SK-N-SH (cell line): ENCODE data around the gene NIPSNAP3A. TPM values are rescaled to one million over a fixed set of nuclear protein-coding genes. Genes with fewer than 3 reads are reported as not detected.

Source experiments
- CTCF ChIA-PET: fragments of 300-600, 350-600 bp; formaldehyde crosslinking; extraction: SDS; loops from one replicate; lab custom pipeline; 2021; lab: Yijun Ruan, JAX
- POLR2A ChIA-PET: fragments of 350-600 bp; sonication (Branson Sonifier 250); formaldehyde crosslinking; extraction: SDS; loops from one replicate; lab custom pipeline; 2020; ENCODE audit warnings: antibody characterized with exemption, inconsistent platforms; lab: Yijun Ruan, JAX
- DNase-seq: peaks from one replicate; pipeline ENCODE4 v3.0.0; 2012
- H2AFZ ChIP-seq: fragments of 200-600 bp; sonication (generic); 2 replicates; pipeline ENCODE4 v1.8.1; 2016; ENCODE audit warnings: antibody characterized with exemption, mild to moderate bottlenecking, low read depth
- H3F3A ChIP-seq: fragments of 200-600 bp; sonication (generic); replicated peaks from 2 replicates; pipeline ENCODE3; 2016; ENCODE audit warnings: antibody characterized with exemption, mild to moderate bottlenecking; ENCODE audit not compliant: insufficient read depth
- H3K27ac ChIP-seq, 2 experiments: fragments of 200-500 bp in 1 of 2; fragments of 200-600 bp in 1 of 2; sonication (Bioruptor generic) in 1 of 2; sonication (generic), shearing (Covaris generic) in 1 of 2; 2 replicates each; pipeline versions ENCODE4 v1.5.1 to v1.6.1; 2014 to 2016; ENCODE audit warnings: low read depth in 2 of 2, inconsistent platforms in 1 of 2, low read length in 1 of 2, mild to moderate bottlenecking in 1 of 2, mixed read lengths in 1 of 2
- H3K27me3 ChIP-seq: fragments of 200-600 bp; sonication (generic), shearing (Covaris generic); 2 replicates; pipeline ENCODE4 v1.6.1; 2016; ENCODE audit warnings: mixed run types; ENCODE audit not compliant: insufficient read depth
- H3K36me3 ChIP-seq, 2 experiments: fragments of 200-500 bp in 1 of 2; fragments of 200-600 bp in 1 of 2; sonication (Bioruptor generic) in 1 of 2; sonication (generic) in 1 of 2; replicated peaks in 1 of 2; 2 replicates each; pipeline versions ENCODE3 to v1.5.1; 2014 to 2016; ENCODE audit warnings: low read length in 1 of 2, mild to moderate bottlenecking in 1 of 2; ENCODE audit not compliant: insufficient read depth in 2 of 2, control insufficient read depth in 1 of 2
- H3K4me1 ChIP-seq, 2 experiments: fragments of 200-500 bp in 1 of 2; fragments of 200-600 bp in 1 of 2; sonication (Bioruptor generic) in 1 of 2; sonication (generic), shearing (Covaris generic) in 1 of 2; 2 replicates each; pipeline versions ENCODE4 v1.5.1 to v1.6.1; 2014 to 2016; ENCODE audit warnings: low read depth in 1 of 2, low read length in 1 of 2, mixed run types in 1 of 2; ENCODE audit not compliant: insufficient read depth in 2 of 2, control insufficient read depth in 1 of 2
- H3K4me2 ChIP-seq: fragments of 200-600 bp; sonication (generic), shearing (Covaris generic); 2 replicates; pipeline ENCODE4 v1.6.1; 2017; ENCODE audit warnings: mixed run types
- H3K4me3 ChIP-seq, 2 experiments: fragments of 200-500 bp in 1 of 2; fragments of 200-600 bp in 1 of 2; sonication (Bioruptor generic) in 1 of 2; sonication (generic), shearing (Covaris generic) in 1 of 2; 2 replicates each; pipeline versions ENCODE4 v1.5.1 to v1.8.1; 2014 to 2016; ENCODE audit warnings: low read depth in 2 of 2, inconsistent platforms in 1 of 2, low read length in 1 of 2, mild to moderate bottlenecking in 1 of 2, mixed read lengths in 1 of 2, moderate library complexity in 1 of 2
- H3K79me2 ChIP-seq: fragments of 200-600 bp; sonication (generic); 2 replicates; pipeline ENCODE4 v1.8.1; 2017; ENCODE audit warnings: mild to moderate bottlenecking; ENCODE audit not compliant: insufficient read depth
- H3K9ac ChIP-seq: fragments of 200-600 bp; sonication (generic); 2 replicates; pipeline ENCODE4 v1.6.1; 2017; ENCODE audit warnings: mixed run types
- H3K9me2 ChIP-seq: fragments of 200-600 bp; sonication (generic); 2 replicates; pipeline ENCODE4 v1.6.1; 2017; ENCODE audit warnings: mixed run types
- H3K9me3 ChIP-seq: fragments of 200-600 bp; sonication (generic); 2 replicates; pipeline ENCODE4 v1.6.1; 2017; ENCODE audit warnings: mixed run types, mild to moderate bottlenecking, moderate library complexity
- H4K20me1 ChIP-seq: fragments of 200-600 bp; sonication (generic); 2 replicates; pipeline ENCODE4 v1.6.1; 2017; ENCODE audit warnings: mild to moderate bottlenecking, mixed run types; ENCODE audit not compliant: insufficient read depth
- CTCF ChIP-seq: fragments of 200-600 bp; sonication (generic); IDR thresholded peaks from 2 replicates; pipeline ENCODE4 v1.6.1; 2017; ENCODE audit warnings: antibody characterized with exemption, mild to moderate bottlenecking, moderate library complexity
- FOSL2 ChIP-seq: IDR thresholded peaks from 2 replicates; pipeline ENCODE4 v1.4.0; 2012; ENCODE audit warnings: low read depth, mild to moderate bottlenecking, moderate library complexity, borderline replicate concordance
- NFIC ChIP-seq: IDR thresholded peaks from 2 replicates; pipeline ENCODE4 v1.4.0; 2012; ENCODE audit warnings: borderline replicate concordance
- RCOR1 ChIP-seq: fragments of 150-350 bp; IDR thresholded peaks from 2 replicates; pipeline ENCODE4 v1.6.1; 2017; ENCODE audit warnings: antibody characterized with exemption, low read length
- RFX5 ChIP-seq: IDR thresholded peaks from 2 replicates; pipeline ENCODE4 v1.6.1; 2012; ENCODE audit warnings: mild to moderate bottlenecking, improper control_type of control experiment, low read length
- RXRA ChIP-seq: IDR thresholded peaks from 2 replicates; pipeline ENCODE4 v1.4.0; 2012; ENCODE audit warnings: low read depth, mild to moderate bottlenecking, borderline replicate concordance
- SIN3A ChIP-seq: IDR thresholded peaks from 2 replicates; pipeline ENCODE4 v1.6.1; 2012; ENCODE audit warnings: low read depth, mild to moderate bottlenecking, low read length, moderate library complexity, borderline replicate concordance
- SMC3 ChIP-seq: IDR thresholded peaks from 2 replicates; pipeline ENCODE4 v1.6.1; 2012; ENCODE audit warnings: low read depth, low read length, improper control_type of control experiment
- TAF1 ChIP-seq: IDR thresholded peaks from 2 replicates; pipeline ENCODE4 v1.6.1; 2012; ENCODE audit warnings: low read depth, mild to moderate bottlenecking, low read length, moderate library complexity, borderline replicate concordance
- TEAD4 ChIP-seq: IDR thresholded peaks from 2 replicates; pipeline ENCODE4 v1.4.0; 2012; ENCODE audit warnings: mild to moderate bottlenecking, borderline replicate concordance; ENCODE audit not compliant: insufficient read depth
- USF1 ChIP-seq: IDR thresholded peaks from 2 replicates; pipeline ENCODE4 v1.4.0; 2012; ENCODE audit warnings: low read depth, borderline replicate concordance
- YY1 ChIP-seq: IDR thresholded peaks from 2 replicates; pipeline ENCODE4 v1.4.0; 2012; ENCODE audit warnings: low read depth, mild to moderate bottlenecking
- WGBS: methylation state at CpG from one replicate; pipeline ENCODE4 v1.1.6; 2017; ENCODE audit warnings: low lambda C conversion rate; 5-methylcytosine and 5-hydroxymethylcytosine counted together
- polyA plus RNA-seq, 3 experiments: library from polyadenylated mRNA; depleted of rRNA; stranded (reverse); fragments of >200 nt; gene quantifications; 2 replicates each; pipeline ENCODE4 v1.2.3, GENCODE V29; 2012
- TF ChIP-seq, protein P1 (sequence below): IDR thresholded peaks from 2 replicates; pipeline ENCODE4 v1.4.0; 2012; ENCODE audit warnings: low read depth, borderline replicate concordance

Gene NIPSNAP3A
- polyA plus RNA-seq, 1 of the 3 experiments (the other 2 are of a cell fraction), result 29.2 TPM

DNA sequence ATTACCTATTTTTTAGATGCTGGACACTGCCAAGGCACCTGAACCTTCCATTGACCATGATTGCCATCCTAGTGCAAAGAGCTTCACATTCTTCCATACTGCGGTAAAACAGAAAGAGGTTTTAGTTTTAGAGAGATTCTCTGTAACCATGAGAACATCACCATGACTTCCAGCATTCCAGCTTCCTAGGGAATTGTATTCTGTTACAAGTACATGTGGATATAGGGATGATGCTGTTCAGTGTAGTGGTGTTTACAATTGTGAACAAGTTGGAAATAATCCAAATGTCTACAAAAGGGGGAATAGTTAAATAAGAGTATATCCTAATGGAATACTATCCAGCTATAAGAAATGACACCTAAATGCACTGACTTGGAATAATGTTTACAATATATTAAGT lies 38.8 kb downstream of the NIPSNAP3A start:
- Histone ChIP-seq H3K4me3 (no peak overlapping the region), H3K9me3 (no peaks in the 10 kb centered on the region), H4K20me1 (no peaks in the 10 kb centered on the region), H2AFZ (no peak overlapping the region), H3K79me2 (no peaks in the 10 kb centered on the region), H3K4me2 (no peak overlapping the region), H3K9ac (no peak overlapping the region), H3K9me2 (no peaks in the 10 kb centered on the region), H3K36me3 (peaks cover 13 to 63% of the 10 kb centered on the region in 2 experiments), H3K27me3 (no peaks in the 10 kb centered on the region), H3K4me1 (peaks cover 0 to 2% of the 10 kb centered on the region in 2 experiments; a peak in 2 of 4 replicates), H3K27ac (no peak overlapping the region), H3F3A (no peaks in the 10 kb centered on the region)
- DNase-seq, result no peak
- CTCF ChIA-PET, result interaction anchor here (0.6 to 1.6 kb wide), 6 partner anchors 15 to 629 kb away, joined by 3 to 7 read pairs (median 4); no protein-coding TSS in a partner anchor
- WGBS, result 90% methylated on average over 1 of the region's 1 CpG
- TF ChIP-seq RXRA (no peak), RCOR1 (no peak), SIN3A (no peak)
- POLR2A ChIA-PET, result no interaction called here

DNA sequence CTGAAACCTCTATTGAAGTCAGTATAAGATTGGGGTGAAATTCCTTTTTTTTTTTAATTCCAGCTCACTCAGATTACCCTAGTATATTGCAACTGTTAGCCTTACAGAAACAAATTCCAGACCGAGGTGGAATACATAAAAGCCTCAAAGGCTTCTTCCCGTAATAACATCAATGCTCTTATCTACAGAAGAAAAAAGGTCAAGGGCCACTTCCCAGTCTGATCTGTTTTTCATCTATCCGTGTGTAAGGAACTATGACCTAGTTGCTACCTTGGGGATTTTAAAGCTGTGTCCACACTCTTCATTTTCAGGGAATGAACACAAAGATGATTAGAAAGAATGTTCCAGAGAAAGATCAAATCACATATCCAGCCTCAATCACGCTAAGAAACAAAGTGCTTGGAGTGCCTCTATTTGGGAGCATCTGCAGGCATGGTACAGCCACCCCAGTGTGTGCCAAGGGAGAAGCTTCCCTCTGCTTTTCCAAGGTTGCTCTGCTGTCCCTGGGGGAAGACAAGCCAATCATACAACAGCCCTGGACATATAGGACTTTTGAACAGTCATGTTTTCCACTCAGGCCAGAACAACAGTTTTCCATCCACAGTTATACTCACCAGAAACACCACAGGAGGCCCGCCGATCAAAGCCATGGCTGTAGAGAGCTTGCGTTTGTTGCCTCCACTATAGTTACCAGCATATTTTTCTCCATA lies 40.0 kb downstream of the NIPSNAP3A start:
- no peak overlapping the region for H3K27ac ChIP-seq

More for the DNA sequence above, 40.0 kb downstream of the NIPSNAP3A start:
- no peaks in the 10 kb centered on the region for H3K9me3 ChIP-seq
- H4K20me1 ChIP-seq, result no peaks in the 10 kb centered on the region
- no peaks in the 10 kb centered on the region for H3K27me3 ChIP-seq
- no peak for TF ChIP-seq YY1
- TF ChIP-seq SMC3, result no peak
- TF ChIP-seq NFIC, result no peak
- no peak for TF ChIP-seq CTCF
- TF ChIP-seq RCOR1, result no peak
- no peak for TF ChIP-seq USF1
- TF ChIP-seq TEAD4, result no peak
- TF ChIP-seq, protein P1, sequence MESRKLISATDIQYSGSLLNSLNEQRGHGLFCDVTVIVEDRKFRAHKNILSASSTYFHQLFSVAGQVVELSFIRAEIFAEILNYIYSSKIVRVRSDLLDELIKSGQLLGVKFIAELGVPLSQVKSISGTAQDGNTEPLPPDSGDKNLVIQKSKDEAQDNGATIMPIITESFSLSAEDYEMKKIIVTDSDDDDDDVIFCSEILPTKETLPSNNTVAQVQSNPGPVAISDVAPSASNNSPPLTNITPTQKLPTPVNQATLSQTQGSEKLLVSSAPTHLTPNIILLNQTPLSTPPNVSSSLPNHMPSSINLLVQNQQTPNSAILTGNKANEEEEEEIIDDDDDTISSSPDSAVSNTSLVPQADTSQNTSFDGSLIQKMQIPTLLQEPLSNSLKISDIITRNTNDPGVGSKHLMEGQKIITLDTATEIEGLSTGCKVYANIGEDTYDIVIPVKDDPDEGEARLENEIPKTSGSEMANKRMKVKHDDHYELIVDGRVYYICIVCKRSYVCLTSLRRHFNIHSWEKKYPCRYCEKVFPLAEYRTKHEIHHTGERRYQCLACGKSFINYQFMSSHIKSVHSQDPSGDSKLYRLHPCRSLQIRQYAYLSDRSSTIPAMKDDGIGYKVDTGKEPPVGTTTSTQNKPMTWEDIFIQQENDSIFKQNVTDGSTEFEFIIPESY, result no peak
- no peak for TF ChIP-seq TAF1
- TF ChIP-seq FOSL2, result no peak
- TF ChIP-seq RFX5, result no peak
- H2AFZ ChIP-seq, result no peak overlapping the region
- H3K9ac ChIP-seq, result no peak overlapping the region
- CTCF ChIA-PET, result interaction anchor here (0.6 to 1.5 kb wide), 2 partner anchors 264 to 628 kb away, joined by 3 read pairs; no protein-coding TSS in a partner anchor
- H3K36me3 ChIP-seq, result peaks cover 19 to 71% of the 10 kb centered on the region in 2 experiments
- WGBS, result 79% methylated on average over 7 of the region's 7 CpGs
- peaks cover 3% of the 10 kb centered on the region for H3F3A ChIP-seq
- H3K79me2 ChIP-seq, result no peaks in the 10 kb centered on the region
- H3K4me3 ChIP-seq, result no peak overlapping the region
- peaks cover 0 to 2% of the 10 kb centered on the region in 2 experiments; a peak in 2 of 4 replicates for H3K4me1 ChIP-seq
- H3K9me2 ChIP-seq, result no peaks in the 10 kb centered on the region
- POLR2A ChIA-PET, result interaction anchor here (0.5 kb wide), 1 partner anchor 10 kb away, joined by 3 read pairs; no protein-coding TSS in a partner anchor
- no peak overlapping the region for H3K4me2 ChIP-seq
- no peak for DNase-seq
